ENCODE results near the gene MITF.
A peak's percentile ranks its signal among the peaks of the same experiment; 100 is the strongest.

The MITF gene

DNA sequence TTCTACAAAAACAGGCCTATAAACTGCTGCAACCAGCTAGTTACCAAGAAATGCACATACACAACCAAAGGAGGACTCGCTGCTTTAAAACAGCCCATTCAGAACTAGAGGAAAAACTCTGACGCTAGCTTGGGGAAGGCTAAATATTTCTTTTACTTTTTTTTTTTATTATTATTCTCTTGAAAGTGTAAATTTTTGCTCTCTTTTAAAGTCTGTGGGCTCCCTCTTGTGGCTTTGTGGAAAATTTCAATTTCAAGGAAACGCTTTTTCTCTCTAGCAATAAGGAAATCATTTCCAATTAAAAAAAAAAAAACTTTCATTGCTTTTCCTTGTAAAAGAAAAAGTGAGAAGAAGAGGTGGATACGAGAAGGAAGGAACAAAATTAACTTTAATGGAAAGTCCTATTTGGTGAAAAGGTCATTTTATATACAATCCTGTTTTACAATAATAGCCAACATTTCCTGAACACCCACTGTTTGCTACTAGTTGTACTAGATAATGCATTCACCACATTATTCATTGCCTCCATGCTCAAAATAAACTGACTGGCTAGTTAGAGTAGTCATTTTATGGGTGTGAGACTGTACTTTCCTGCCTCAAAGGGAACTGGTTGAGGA, 209.1 kb downstream of the MITF start:
- no peak overlapping the region for H2BK12ac ChIP-seq (ENCODE audit: low read length in 2 of 2)
- 20% methylated on average over 1 of the region's 4 CpGs for WGBS

DNA sequence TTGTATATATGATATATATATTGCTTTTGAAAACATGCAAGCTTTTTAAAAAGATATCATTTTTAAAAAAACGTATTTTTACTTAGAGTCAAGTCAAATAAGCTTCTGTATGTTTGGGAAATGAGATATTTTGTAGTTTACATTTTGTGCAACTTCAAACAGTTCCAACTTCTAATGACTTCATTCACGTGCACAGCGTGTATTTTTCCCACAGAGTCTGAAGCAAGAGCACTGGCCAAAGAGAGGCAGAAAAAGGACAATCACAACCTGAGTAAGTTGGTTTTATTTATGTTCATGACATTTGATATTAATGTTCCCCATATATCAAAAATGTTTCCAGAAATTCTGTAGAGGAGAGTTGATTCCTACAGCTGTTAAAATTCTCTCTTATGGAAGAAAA, 212.4 kb downstream of the MITF start:
- H2AK5ac ChIP-seq (ENCODE audit: low read length, severe bottlenecking): no peak overlapping the region
- no peak overlapping the region for H2BK15ac ChIP-seq (ENCODE audit: low read depth, poor library complexity, severe bottlenecking)
- H3K9me3 ChIP-seq (ENCODE audit: control insufficient read depth, low read length): no peaks in the 10 kb centered on the region
- H3K4me3 ChIP-seq (ENCODE audit: insufficient read depth in 1 of 2, low read depth in 1 of 2, low read length in 2 of 2): no peak overlapping the region
- H3K9ac ChIP-seq (ENCODE audit: low read length): no peak overlapping the region
- no peak overlapping the region for H4K91ac ChIP-seq (ENCODE audit: low read length)
- no peak overlapping the region for H3K23ac ChIP-seq (ENCODE audit: low read length in 2 of 2)
- no peak overlapping the region for H2AFZ ChIP-seq (ENCODE audit: low read depth, low read length)
- DNase-seq: no peak
- H2BK12ac ChIP-seq (ENCODE audit: low read length in 2 of 2): no peak overlapping the region
- no peak overlapping the region for H4K8ac ChIP-seq (ENCODE audit: low read length)
- H2BK5ac ChIP-seq (ENCODE audit: low read depth, low read length, poor library complexity, severe bottlenecking): no peak overlapping the region
- H2BK120ac ChIP-seq (ENCODE audit: low read depth, low read length): no peak overlapping the region
- 100% methylated on average over 2 of the region's 3 CpGs for WGBS
- H3K79me1 ChIP-seq (replicated peaks; ENCODE audit: low read length, poor library complexity, severe bottlenecking): peaks cover 15% of the 10 kb centered on the region
- H3K36me3 ChIP-seq (ENCODE audit: control insufficient read depth in 1 of 2, insufficient read depth in 2 of 2, low read depth in 1 of 2, low read length in 2 of 2): peaks cover 7 to 41% of the 10 kb centered on the region in 2 experiments
- H3K27me3 ChIP-seq (ENCODE audit: control insufficient read depth in 1 of 2, insufficient read depth in 1 of 2, low read length in 2 of 2): no peaks in the 10 kb centered on the region
- no peak overlapping the region for H3K4ac ChIP-seq (ENCODE audit: low read depth in 1 of 2, low read length in 2 of 2)
- H3K14ac ChIP-seq (ENCODE audit: low read length in 2 of 2): no peak overlapping the region
- no peak overlapping the region for H3K4me2 ChIP-seq (ENCODE audit: low read length, poor library complexity, severe bottlenecking)
- H3K27ac ChIP-seq (ENCODE audit: low read length, poor library complexity, severe bottlenecking): no peak overlapping the region
- no peaks in the 10 kb centered on the region for H3K4me1 ChIP-seq (ENCODE audit: control insufficient read depth, insufficient read depth, low read depth, low read length)
- no peak overlapping the region for H3K18ac ChIP-seq (ENCODE audit: low read depth in 1 of 2, low read length in 2 of 2)

More for the DNA sequence above, 209.1 kb downstream of the MITF start:
- no peak overlapping the region for H3K14ac ChIP-seq (ENCODE audit: low read length in 2 of 2)
- no peak overlapping the region for H3K23ac ChIP-seq (ENCODE audit: low read length in 2 of 2)
- peak overlapping the region; percentile 71 for H3K9ac ChIP-seq (ENCODE audit: low read length)
- no peak overlapping the region for H2BK15ac ChIP-seq (ENCODE audit: low read depth, poor library complexity, severe bottlenecking)
- no peak overlapping the region for H3K27ac ChIP-seq (ENCODE audit: low read length, poor library complexity, severe bottlenecking)
- no peaks in the 10 kb centered on the region for H3K4me1 ChIP-seq (ENCODE audit: control insufficient read depth, insufficient read depth, low read depth, low read length)
- no peak overlapping the region for H3K4ac ChIP-seq (ENCODE audit: low read depth in 1 of 2, low read length in 2 of 2)
- H3K18ac ChIP-seq (ENCODE audit: low read depth in 1 of 2, low read length in 2 of 2): peak overlapping the region in 1 of 2 experiments; percentile 48
- H2BK120ac ChIP-seq (ENCODE audit: low read depth, low read length): no peak overlapping the region
- no peaks in the 10 kb centered on the region for H3K9me3 ChIP-seq (ENCODE audit: control insufficient read depth, low read length)
- H4K8ac ChIP-seq (ENCODE audit: low read length): no peak overlapping the region
- no peak overlapping the region for H3K4me3 ChIP-seq (ENCODE audit: insufficient read depth in 1 of 2, low read depth in 1 of 2, low read length in 2 of 2)
- no peak overlapping the region for H3K4me2 ChIP-seq (ENCODE audit: low read length, poor library complexity, severe bottlenecking)
- no peak overlapping the region for H4K91ac ChIP-seq (ENCODE audit: low read length)
- DNase-seq: peak; percentile 59
- H3K27me3 ChIP-seq (ENCODE audit: control insufficient read depth in 1 of 2, insufficient read depth in 1 of 2, low read length in 2 of 2): no peaks in the 10 kb centered on the region
- no peak overlapping the region for H2AFZ ChIP-seq (ENCODE audit: low read depth, low read length)
- H2AK5ac ChIP-seq (ENCODE audit: low read length, severe bottlenecking): no peak overlapping the region
- peaks cover 29% of the 10 kb centered on the region for H3K79me1 ChIP-seq (replicated peaks; ENCODE audit: low read length, poor library complexity, severe bottlenecking)
- peaks cover 14 to 30% of the 10 kb centered on the region in 2 experiments for H3K36me3 ChIP-seq (ENCODE audit: control insufficient read depth in 1 of 2, insufficient read depth in 2 of 2, low read depth in 1 of 2, low read length in 2 of 2)
- no peak overlapping the region for H2BK5ac ChIP-seq (ENCODE audit: low read depth, low read length, poor library complexity, severe bottlenecking)

DNA sequence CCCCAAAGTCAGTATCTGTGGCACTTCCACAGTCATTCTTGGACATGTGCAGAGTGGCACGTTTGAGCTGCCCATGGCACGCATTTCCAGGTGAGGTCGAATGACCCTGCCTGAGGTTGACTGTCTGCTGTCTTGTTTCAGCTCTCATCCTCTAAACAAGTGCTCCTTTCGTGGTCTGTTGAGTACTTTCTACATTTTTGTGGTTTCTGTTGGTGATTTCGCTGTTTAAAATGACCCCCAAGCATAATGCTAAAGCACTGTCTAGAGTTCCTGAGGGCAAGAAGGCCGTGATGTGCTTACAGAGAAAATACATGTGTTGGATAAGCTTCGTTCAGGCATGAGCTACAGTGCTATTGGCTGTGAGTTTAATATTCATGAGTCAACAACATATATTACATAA, 220.3 kb downstream of the MITF start:
- no peaks in the 10 kb centered on the region for H3K4me1 ChIP-seq (ENCODE audit: control insufficient read depth, insufficient read depth, low read depth, low read length)
- H3K9me3 ChIP-seq (ENCODE audit: control insufficient read depth, low read length): no peaks in the 10 kb centered on the region
- H3K27me3 ChIP-seq (ENCODE audit: control insufficient read depth in 1 of 2, insufficient read depth in 1 of 2, low read length in 2 of 2): no peaks in the 10 kb centered on the region
- H2BK12ac ChIP-seq (ENCODE audit: low read length in 2 of 2): no peak overlapping the region
- H3K4me2 ChIP-seq (ENCODE audit: low read length, poor library complexity, severe bottlenecking): no peak overlapping the region
- H3K18ac ChIP-seq (ENCODE audit: low read depth in 1 of 2, low read length in 2 of 2): no peak overlapping the region
- no peak overlapping the region for H3K14ac ChIP-seq (ENCODE audit: low read length in 2 of 2)
- no peak overlapping the region for H3K4me3 ChIP-seq (ENCODE audit: insufficient read depth in 1 of 2, low read depth in 1 of 2, low read length in 2 of 2)
- H2AK5ac ChIP-seq (ENCODE audit: low read length, severe bottlenecking): no peak overlapping the region
- H2AFZ ChIP-seq (ENCODE audit: low read depth, low read length): no peak overlapping the region
- H3K4ac ChIP-seq (ENCODE audit: low read depth in 1 of 2, low read length in 2 of 2): no peak overlapping the region
- no peak overlapping the region for H2BK15ac ChIP-seq (ENCODE audit: low read depth, poor library complexity, severe bottlenecking)
- no peak overlapping the region for H4K8ac ChIP-seq (ENCODE audit: low read length)
- H3K79me1 ChIP-seq (replicated peaks; ENCODE audit: low read length, poor library complexity, severe bottlenecking): peaks cover 21% of the 10 kb centered on the region
- no peak overlapping the region for H4K91ac ChIP-seq (ENCODE audit: low read length)
- peaks cover 15 to 57% of the 10 kb centered on the region in 2 experiments for H3K36me3 ChIP-seq (ENCODE audit: control insufficient read depth in 1 of 2, insufficient read depth in 2 of 2, low read depth in 1 of 2, low read length in 2 of 2)
- no peak overlapping the region for H3K9ac ChIP-seq (ENCODE audit: low read length)
- H2BK120ac ChIP-seq (ENCODE audit: low read depth, low read length): no peak overlapping the region
- WGBS: 48% methylated on average over 7 of the region's 7 CpGs
- H3K27ac ChIP-seq (ENCODE audit: low read length, poor library complexity, severe bottlenecking): no peak overlapping the region
- H3K23ac ChIP-seq (ENCODE audit: low read length in 2 of 2): no peak overlapping the region
- DNase-seq: peak; percentile 59
- H2BK5ac ChIP-seq (ENCODE audit: low read depth, low read length, poor library complexity, severe bottlenecking): no peak overlapping the region

DNA sequence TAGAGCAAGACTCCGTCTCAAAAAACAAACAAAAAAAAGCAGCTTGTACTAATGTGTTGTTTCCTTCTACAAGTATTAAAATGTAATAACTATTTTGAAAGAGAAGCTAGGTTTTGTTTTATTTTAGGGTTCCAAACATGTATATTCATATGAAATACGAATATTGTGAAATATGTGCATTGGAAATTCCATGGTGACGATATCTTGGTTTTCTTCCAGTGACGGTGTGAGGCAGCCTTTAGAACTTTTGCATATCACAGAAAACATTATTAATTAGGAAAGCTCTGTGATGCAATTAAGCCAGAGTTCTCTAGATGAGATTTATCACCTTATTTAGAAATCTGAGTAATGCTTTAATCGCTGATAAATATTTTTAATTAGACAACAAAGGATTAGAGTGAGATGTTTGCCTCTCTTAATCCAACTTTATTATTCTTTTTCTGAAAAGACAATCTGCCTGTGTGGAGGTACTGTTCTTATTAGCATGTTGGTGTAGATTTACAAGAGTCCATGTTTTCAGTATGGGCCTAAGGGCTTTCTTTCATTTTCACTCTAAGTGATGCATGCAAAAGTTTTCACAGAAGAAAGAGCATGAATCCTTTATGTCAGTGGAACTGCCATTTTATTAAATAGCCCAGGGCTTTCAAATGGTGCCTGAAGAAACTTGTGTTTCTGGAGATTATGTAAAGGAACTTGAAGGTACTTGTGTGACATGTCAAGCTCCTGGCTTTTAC, 222.6 kb downstream of the MITF start:
- no peak overlapping the region for H2BK12ac ChIP-seq (ENCODE audit: low read length in 2 of 2)
- no peaks in the 10 kb centered on the region for H3K27me3 ChIP-seq (ENCODE audit: control insufficient read depth in 1 of 2, insufficient read depth in 1 of 2, low read length in 2 of 2)
- H3K23ac ChIP-seq (ENCODE audit: low read length in 2 of 2): no peak overlapping the region
- no peak overlapping the region for H2BK120ac ChIP-seq (ENCODE audit: low read depth, low read length)
- no peak overlapping the region for H3K4me3 ChIP-seq (ENCODE audit: insufficient read depth in 1 of 2, low read depth in 1 of 2, low read length in 2 of 2)
- no peak overlapping the region for H4K8ac ChIP-seq (ENCODE audit: low read length)
- H2AFZ ChIP-seq (ENCODE audit: low read depth, low read length): no peak overlapping the region
- H3K9ac ChIP-seq (ENCODE audit: low read length): no peak overlapping the region
- no peak overlapping the region for H3K4me2 ChIP-seq (ENCODE audit: low read length, poor library complexity, severe bottlenecking)
- 100% methylated on average over 3 of the region's 5 CpGs for WGBS
- H3K18ac ChIP-seq (ENCODE audit: low read depth in 1 of 2, low read length in 2 of 2): no peak overlapping the region
- H2BK5ac ChIP-seq (ENCODE audit: low read depth, low read length, poor library complexity, severe bottlenecking): no peak overlapping the region
- no peak overlapping the region for H4K91ac ChIP-seq (ENCODE audit: low read length)
- H3K4ac ChIP-seq (ENCODE audit: low read depth in 1 of 2, low read length in 2 of 2): no peak overlapping the region
- no peaks in the 10 kb centered on the region for H3K9me3 ChIP-seq (ENCODE audit: control insufficient read depth, low read length)
- no peaks in the 10 kb centered on the region for H3K4me1 ChIP-seq (ENCODE audit: control insufficient read depth, insufficient read depth, low read depth, low read length)
- H3K27ac ChIP-seq (ENCODE audit: low read length, poor library complexity, severe bottlenecking): no peak overlapping the region
- DNase-seq: no peak
- no peak overlapping the region for H2AK5ac ChIP-seq (ENCODE audit: low read length, severe bottlenecking)
- peaks cover 20 to 62% of the 10 kb centered on the region in 2 experiments for H3K36me3 ChIP-seq (ENCODE audit: control insufficient read depth in 1 of 2, insufficient read depth in 2 of 2, low read depth in 1 of 2, low read length in 2 of 2)
- H2BK15ac ChIP-seq (ENCODE audit: low read depth, poor library complexity, severe bottlenecking): no peak overlapping the region
- no peak overlapping the region for H3K14ac ChIP-seq (ENCODE audit: low read length in 2 of 2)
- peaks cover 25% of the 10 kb centered on the region for H3K79me1 ChIP-seq (replicated peaks; ENCODE audit: low read length, poor library complexity, severe bottlenecking)
